Activated CD4-positive, alpha-beta T cell treated with anti-CD3 and anti-CD28 coated beads for 24 hours (primary cell): ENCODE data around the gene NXPH1.
"Not testable (repeated sequence)": the region's sequence is repeated elsewhere in the genome, so short reads cannot be mapped to it uniquely, and the experiment has no call there.

Experiments used
- DNase-seq, 2 donors: peaks; one replicate each; pipeline ENCODE4 v3.0.0-alpha.2; 2020; ENCODE audit warnings: low read depth in 2 of 2

Gene NXPH1

GRCh38 chr7:8702807-8703206, 269.4 kb downstream of the NXPH1 start:
- DNase-seq, result no peak

DNA sequence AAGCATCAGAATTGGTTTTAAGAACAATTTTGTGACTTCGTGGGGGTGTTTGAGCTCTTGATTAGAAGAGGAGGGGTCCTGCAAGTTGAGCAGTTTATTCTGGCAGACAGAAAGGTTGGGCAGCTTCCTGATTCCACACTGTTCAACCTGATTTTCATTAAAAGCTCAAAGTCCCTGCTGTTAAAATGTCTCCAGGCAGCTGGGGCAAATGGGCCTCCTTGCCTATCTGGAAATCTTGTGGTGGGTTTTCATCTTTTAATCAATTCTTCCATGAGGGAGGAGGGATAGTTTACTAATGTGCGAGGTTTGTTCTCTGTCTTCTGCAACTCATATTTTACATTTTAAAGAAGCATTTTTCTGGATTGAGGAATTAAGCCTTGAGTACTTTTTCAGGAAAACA, 276.7 kb downstream of the NXPH1 start:
- no peak for DNase-seq

DNA sequence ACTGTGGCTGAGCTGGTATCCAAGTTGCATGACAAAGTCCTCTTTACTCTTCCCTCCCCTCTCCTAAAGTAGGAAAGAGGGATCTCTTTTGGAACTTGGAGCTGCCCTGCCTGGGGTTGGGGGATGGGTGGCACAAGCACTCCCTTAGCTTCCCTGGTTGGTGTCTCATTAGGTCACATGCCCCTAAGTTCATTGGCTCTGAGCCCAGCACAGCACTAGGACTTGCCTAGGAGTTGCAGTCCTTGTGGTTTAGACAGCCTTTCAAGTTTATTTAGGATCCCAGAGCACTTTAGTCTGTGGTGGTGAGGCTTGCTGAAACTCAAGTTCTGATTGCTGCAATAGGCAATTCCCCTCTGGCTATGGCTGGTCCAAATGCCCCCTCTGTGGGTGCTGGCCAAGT, 281.4 kb downstream of the NXPH1 start:
- DNase-seq, result no peak

DNA sequence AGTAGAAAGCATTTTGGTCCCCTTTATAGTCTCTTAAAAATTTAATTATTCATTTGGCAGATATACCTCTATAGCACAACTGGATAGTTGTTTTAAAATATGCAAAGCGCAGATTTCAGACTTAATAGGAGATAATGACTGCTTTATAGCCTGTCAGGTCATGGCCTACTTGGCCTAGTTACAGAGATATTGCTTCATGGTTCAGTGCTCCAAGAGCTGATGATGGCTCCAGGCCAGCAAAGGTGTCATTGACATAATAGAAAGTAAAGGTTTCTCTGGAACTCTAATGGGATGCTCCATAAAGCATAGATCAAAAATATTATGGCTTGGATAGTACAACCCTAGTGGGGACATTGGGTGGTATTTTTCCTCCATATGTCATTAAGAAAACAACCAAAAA, 285.7 kb downstream of the NXPH1 start:
- no peak for DNase-seq

DNA sequence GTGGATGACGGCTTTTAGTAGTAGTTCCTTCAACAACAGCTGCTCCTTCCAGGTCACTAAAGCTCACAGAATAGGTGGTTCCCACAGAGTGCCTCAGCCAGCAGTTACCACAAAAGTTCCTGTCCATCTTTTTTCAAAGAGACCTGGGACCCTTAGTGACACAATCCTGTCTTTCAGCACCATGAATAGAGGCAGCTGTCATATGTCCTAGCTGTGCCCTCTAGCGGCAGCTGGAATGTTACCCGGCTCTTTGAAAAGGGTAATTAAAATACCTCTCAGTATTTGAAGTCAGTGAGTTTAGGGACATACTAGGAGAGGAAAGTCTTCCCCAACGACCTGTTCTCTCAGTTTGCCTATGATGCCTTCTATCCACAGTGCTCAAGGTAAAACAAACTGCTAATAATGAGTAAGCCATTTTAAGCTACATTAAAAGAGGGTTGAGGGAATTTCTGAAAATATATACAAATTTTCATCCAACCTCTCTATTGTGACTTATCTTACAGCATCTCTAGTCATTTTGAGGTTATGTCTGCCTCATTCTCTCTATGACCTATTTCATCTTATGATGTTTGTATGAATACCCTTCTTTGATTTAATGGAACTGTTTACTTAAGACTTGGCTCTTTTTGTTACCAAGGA, 290.8 kb downstream of the NXPH1 start:
- DNase-seq, result peak in 1 of 2 donors; percentile 11

- DNase-seq, result not testable (repeated sequence)
These were observed 298.3 kb downstream of the NXPH1 start for GRCh38 chr7:8731756-8732155.

- no peak for DNase-seq
These were observed 306.4 kb downstream of the NXPH1 start for GRCh38 chr7:8739837-8740236.

GRCh38 chr7:8742837-8743236, 309.4 kb downstream of the NXPH1 start:
- DNase-seq, result no peak

DNA sequence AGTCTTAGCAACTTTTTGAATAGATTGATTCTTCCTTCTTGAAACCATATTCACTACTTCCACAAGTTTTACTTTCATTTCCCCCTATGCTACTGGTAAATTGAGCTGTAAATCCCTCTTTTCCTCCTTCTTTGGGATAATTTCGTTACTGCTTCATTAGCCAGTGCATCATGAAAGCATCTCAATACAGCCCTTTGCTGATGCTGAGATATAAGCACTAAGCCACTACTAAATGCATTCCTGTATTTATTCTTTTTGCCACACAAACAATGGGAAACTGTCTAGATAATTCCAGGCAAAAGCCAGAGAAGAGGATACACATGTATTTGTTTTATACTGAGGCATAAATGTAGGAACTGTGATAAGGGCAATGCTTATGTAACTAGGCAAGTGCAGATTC, 313.9 kb downstream of the NXPH1 start:
- no peak for DNase-seq

DNA sequence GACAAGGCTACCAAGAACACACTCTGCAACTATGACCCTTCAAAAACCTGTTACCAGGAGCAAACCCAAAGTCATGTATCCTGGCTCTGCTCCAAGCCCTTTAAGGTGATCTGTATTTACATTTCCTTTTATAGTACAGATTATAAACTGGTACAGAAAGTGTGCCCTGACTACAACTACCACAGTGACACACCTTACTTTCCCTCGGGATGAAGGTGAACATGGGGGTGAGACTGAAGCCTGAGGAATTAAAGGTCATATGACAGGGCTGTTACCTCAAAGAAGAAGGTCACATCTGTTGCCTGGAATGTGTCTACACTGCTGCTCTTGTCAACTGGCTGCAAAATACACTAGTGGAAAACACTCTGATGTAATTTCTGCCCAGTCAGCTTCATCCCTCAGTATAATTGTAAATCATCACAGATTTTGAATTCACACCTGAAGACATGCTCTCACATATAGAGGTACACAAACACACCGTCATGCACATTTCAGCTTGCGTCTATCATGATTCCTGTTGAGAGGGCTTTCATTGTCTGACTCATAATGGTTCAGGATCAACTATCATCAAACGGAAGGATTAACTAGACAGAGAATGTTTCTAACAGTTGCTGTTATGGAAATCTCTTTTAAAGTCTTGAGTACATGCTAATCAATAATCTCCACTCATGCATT, 318.3 kb downstream of the NXPH1 start:
- DNase-seq, result no peak

DNA sequence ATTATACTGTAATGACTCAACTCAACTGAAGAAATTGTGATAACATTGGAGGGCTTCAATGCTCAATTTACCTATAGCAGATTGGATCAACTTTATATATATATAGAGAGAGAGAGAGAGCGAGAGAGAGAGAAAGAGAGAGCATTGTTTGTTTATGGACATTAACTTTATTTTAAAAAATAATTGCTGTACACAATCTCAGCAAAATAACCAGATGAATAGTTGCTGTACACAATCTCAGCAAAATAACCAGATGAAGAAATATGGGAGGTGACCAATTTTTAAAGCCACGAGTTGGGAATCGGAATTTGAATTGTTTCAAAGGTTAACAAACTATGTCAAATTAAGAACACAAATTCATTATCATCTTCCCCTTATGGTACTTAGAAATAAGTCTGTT, 319.9 kb downstream of the NXPH1 start:
- no peak for DNase-seq

DNA sequence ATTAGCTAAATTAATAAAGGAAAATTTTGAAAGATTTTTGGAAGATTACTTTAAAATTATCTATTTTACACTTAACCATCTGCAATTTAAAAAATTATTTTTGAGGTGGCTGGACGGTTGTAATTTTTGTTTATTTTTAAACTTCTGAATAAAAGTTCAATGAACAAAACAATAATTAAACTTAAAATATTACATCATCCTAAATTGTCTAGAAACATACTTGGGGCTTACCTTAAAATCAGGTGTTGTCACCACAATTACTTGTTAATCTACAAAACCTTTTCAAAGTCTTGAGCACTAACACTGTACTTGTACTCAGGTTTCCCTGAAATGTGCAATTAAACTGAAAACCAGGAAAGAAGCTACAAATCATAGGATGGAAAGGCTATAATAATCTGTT, 328.3 kb downstream of the NXPH1 start:
- DNase-seq, result no peak

GRCh38 chr7:8762803-8763202, 329.4 kb downstream of the NXPH1 start:
- DNase-seq, result no peak

- no peak for DNase-seq
These were observed 332.0 kb downstream of the NXPH1 start for GRCh38 chr7:8765374-8765773.

DNA sequence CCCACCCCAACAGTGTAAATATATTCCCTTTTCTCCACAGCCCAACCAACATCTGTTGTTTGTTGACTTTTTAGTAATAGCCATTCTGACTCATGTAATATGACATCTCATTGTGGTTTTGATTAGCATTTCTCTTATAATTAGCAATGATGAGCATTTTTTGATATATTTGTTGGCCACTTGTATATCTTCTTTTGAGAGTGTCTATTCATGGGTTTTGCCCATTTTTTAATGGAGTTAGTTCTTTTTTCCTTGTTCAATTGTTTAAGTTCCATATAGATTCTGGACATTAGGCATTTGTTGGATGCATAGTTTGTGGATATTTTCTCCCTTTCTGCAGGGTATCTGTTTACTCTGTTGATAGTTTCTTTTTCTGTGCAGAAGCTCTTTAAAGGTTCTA, 340.1 kb downstream of the NXPH1 start:
- DNase-seq, result no peak

- no peak for DNase-seq
These were observed 345.1 kb downstream of the NXPH1 start for GRCh38 chr7:8778459-8778858.

GRCh38 chr7:8781166-8781565, 347.8 kb downstream of the NXPH1 start:
- DNase-seq, result no peak

DNA sequence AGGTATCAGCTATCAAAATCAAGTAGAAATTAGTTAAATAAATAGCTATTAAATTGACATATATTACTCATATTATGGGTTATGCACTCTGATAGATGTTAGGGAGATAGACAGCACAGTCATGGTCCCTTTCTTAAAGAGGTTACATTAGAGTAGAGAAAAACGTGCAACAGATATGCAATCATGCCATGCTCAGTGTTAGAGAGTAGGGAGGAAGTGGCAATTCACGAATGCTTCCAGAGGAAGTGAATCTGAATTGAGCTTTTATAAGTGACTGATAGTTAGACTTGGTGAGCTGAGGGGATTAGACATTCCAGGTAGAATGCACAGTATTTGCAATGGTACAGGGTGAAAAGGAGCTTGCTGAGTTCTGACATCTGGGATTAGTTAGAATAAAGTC, 349.8 kb downstream of the NXPH1 start:
- no peak for DNase-seq

- no peak for DNase-seq
These were observed 351.7 kb downstream of the NXPH1 start for GRCh38 chr7:8785081-8785480.

DNA sequence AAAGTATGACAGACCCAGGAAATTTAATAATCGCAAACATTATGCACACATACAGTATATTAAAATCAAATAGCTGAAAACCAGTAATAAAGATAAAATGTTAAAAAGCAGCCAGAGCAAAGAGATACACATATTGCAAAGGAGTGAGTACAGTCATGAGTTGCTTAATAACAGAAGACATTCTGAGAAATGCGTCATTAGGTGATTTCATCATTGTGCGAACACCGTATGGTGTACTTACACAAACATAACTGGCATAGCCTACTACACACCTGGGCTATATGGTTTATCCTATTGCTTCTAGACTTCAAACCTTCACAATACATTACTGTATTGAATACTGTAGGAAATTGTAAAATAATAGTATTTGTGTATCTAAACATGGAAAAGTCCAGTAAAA, 367.6 kb downstream of the NXPH1 start:
- no peak for DNase-seq
